HK-2 (cell line): ENCODE results near the gene PTBP2.

Experiments
- DNase-seq: peaks from one replicate; pipeline ENCODE4 v3.0.0-alpha.2; 2018; ENCODE audit not compliant: unreplicated experiment

Gene PTBP2, protein sequence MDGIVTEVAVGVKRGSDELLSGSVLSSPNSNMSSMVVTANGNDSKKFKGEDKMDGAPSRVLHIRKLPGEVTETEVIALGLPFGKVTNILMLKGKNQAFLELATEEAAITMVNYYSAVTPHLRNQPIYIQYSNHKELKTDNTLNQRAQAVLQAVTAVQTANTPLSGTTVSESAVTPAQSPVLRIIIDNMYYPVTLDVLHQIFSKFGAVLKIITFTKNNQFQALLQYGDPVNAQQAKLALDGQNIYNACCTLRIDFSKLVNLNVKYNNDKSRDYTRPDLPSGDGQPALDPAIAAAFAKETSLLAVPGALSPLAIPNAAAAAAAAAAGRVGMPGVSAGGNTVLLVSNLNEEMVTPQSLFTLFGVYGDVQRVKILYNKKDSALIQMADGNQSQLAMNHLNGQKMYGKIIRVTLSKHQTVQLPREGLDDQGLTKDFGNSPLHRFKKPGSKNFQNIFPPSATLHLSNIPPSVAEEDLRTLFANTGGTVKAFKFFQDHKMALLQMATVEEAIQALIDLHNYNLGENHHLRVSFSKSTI

DNA sequence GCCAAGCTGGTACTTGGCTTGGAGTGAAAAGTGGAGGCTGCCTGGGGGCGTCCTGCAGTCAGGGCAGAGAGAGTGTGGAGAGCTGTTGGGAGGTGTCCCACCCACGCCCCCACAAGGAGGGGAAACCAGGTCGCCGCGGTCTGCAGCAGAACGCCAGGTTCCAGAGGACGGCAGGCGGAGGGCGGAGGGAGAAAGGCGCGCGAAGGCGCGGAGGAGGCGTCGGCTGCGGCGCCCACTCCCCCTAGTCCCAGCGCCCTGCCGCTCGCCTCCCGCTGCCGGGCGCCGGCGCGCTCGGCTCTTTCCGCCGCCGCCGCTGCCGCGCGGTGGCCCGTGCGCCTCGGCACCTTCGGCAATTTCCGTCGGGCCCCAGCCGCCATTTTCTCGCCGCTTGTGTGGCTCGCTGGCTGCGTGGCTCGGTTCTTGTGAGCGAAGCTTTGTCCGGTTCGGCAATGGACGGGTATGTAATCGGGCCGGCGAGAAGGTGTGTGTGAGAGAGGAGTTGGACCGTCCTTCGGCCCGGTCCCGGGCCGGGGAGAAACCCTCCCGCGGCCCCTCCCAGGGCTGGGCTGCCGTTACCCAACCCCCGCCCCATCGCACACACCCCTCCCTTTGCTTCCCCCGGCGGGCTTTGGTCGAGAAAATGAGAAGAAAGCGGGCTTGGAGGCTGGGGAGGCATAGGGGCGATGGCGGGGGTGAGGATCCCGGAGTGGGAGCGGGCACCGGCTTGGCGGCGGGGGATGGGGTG lies at the start of gene PTBP2:
PTBP2 (plus strand) TSS at position 369 of the 745 bp plus-strand sequence; CDS start at position 450, 81 bp downstream.
- DNase-seq = peak; percentile 83

DNA sequence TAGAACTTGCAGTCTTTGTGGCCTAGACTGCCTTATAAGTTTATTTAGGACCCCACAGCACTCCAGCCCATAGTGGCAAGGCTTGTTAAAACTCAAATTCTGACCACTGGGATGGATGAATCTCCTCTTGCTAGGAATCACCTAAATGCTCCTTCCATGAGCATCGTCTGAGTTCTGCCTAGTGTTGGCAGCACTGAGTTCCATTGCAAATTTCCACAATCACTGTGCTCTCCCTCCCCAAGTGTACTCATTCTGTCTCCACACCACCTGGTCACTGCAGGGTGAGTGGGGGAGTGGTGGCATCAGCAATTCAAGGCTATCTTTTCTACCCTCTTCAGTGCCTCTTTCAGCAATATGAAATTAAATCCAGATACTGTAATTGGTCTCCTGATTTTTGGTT lies 46.7 kb upstream of the PTBP2 start:
- no peak for DNase-seq

DNA sequence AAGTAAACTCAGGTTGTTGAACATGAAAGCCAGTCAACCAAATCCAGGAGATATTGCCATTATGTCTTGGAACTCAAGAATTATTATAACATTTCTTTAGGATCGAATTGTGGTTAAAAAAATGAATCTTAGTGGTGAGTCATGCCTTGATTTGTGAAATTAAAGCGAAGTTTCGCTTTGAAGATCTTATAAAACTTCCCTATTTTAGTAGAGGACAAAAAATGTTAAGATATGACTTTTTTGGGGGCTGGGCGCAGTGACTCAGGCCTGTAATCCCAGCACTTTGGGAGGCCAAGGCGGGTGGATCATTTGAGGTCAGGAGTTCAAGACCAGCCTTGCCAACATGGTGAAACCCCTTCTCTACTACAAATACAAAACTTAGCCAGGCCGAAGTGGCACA lies 39.5 kb upstream of the PTBP2 start:
- no peak for DNase-seq

DNA sequence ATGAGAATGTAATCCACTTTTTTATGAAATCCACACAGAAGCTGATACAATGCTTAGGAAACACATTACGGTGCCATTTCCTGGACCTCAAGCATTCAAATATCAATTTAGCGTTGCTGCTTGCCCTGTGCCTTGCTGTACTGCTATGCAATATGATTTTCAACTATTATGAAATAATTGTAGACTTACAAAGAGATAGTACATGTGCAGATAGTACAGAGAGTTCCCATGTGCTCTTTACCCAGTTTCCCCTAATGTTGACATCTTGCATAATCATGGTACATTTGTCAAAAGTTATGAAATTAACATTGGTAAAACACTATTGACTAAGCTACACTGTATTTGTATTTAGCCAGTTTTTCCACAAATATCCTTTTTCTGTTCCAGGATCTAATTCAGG lies 37.7 kb upstream of the PTBP2 start:
- no peak for DNase-seq

DNA sequence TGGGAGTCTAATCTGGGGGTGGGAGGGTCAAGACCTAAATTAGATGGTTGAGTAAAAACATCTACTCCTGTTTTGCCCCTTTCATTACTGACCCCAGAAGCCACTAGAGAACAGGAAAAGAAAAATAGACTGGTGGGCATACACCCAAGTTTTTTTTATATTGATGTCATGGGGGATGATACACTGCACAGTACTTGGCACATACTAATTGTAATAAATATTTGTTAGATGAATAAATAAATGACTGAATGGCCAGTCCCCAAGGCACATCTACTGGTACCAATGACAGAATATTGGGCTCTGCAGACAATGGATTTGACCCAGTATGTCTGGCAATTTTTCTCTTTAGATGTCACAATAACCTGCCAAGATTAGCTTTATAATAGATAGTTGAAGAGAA lies 36.8 kb upstream of the PTBP2 start:
- DNase-seq = no peak

DNA sequence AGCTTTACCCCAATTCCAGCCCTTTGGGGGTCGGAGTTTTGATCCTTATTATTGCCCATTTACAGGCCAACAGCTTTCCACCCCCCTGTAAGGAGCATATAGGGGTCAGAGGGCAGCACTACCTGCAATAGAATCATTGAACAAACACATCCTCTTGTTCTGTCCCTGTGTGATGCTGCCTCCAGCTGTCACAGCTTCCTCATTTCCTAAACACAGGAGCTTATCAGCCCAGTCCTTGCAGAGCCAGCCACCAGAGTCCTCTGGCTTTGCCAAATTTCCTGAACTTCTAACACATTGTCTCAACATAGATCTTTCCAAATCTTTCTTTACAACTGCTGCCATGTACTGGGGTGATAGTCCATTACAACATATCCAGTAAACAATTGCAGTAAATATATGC lies 32.8 kb upstream of the PTBP2 start:
- DNase-seq = no peak

DNA sequence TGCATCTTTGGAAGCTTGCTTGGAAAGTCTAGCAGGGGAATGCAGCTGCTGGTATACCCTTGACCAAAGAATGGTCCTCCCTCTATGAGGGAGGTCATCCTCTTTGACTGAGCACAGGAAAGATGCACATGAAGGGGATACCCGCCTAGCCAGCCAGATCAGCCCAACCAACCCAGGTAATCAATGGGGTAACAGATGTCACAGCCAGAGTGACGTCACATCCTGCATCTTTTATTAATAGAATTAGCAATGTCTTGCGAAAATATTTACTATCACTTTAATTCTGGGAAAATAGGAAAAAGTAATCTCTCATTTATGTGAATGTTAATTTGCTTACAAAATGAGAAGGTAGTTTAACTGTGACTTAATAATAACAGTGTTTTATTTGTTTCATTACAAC lies 25.6 kb upstream of the PTBP2 start:
- no peak for DNase-seq

DNA sequence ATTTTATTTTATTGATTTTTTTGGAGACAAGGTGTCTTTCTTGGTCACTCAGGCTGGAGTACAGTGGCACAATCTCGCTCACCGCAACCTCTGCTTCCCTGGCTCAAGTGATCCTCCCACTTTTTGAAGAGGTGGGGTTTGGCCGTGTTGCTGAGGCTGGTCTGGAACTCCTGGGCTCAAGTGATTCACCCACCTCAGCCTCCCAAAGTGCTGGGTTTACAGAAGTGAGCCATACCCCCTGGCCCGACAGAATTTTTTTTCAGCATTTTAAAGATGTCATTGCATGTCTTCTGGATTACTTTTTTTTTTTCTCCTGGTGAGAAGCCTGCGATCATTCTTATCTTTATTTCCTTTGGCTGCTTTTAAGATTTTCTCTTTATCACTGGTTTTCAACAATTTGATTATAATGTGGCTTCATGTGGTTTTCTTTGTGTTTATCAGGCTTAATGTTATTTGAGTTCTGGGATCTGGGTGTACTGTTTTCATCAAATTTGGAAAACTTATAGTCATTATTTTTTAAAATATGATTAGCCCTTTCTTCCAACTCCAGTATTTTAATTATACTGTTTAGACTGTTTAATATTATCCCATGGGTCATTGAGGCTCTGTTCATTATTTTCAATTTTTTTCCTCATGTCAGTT lies 23.1 kb upstream of the PTBP2 start:
- DNase-seq = no peak

DNA sequence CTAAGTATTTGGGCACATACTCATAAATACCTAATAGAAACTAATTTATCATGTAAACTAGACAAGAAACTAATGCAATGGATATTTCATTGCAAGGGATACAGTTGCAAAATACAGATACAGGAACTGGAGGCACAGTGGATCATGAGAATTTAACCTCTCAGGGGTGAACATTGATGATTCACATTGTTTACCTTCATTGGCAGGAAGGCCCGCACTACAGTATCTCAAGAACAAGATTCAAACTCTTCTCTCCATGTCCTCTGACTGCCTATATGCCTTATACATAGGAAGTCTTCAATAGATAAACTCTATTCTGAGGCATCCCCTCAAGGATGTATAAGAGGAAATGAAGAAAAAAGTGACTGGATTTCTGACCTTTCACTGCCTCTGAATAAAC lies 18.4 kb upstream of the PTBP2 start:
- DNase-seq = no peak

DNA sequence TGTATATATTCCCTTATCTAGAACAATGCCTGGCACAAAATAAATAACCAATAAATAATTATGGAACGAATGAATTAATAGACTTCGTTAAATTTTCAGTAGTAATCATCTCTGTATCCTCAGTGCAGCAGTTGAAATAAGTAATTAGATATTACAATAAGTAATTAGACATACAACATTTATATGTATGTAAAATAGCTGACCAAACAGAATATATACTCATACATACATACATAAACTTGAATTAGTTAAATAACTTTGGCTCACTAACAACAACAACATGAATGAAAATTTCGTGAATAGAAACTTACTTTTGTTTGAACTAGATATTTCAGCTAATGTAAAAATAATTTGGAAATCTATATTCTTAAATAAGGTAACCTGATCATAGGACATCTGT lies 14.6 kb upstream of the PTBP2 start:
- DNase-seq = no peak

DNA sequence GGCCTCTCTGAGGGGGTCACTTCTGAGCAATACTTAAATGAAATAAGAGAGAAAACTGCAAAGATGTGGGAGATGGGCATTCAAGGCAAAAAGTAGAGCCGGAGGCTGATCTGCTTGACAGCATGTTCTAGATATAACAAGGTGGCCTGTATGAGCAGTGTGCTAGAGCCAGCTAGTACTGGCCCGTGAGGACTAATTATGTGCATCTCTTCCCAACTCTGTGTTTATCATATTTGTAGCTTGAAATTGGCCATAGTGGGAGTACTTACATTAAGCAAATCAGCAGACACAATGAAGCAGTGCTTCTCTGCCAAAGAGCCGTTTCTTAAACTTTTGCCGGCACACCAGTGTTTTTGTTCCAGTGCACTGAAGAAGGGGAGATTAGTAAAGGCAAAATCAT lies 13.1 kb upstream of the PTBP2 start:
- no peak for DNase-seq

DNA sequence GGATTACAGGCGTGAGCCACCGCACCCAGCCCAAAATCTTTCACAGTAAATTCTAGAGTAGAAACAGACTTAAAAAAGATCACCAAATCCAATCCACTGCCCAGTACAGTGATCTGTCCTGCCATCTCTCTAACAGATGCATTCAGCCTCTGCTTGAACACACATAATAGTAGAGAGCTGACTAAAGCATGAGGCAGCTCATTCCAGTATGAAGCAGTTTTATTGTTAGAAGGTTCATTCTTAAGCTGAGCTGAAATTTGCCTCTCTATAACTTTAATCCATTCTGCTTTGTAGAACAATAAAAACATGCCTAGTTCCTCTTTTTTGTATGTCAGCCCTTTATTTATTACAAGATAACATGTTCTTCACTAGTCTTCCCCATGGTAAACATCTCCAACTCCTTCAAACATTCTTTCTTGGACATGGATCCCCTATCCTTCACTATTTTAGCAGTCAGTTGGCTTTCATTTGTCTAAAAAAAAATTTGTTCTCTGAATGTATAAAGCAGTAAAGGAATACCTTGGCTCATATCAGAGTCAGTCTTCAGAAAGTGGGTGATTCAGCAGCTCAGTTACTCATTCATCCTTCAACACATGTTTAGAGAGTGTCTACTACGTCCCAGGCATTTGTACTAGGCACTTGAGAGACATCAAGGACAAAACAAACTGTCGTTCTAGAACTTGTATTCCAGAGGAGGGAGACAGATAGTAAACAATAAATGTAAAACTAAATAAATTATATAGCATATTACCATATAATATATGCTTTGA lies 10.7 kb upstream of the PTBP2 start:
- DNase-seq = no peak

DNA sequence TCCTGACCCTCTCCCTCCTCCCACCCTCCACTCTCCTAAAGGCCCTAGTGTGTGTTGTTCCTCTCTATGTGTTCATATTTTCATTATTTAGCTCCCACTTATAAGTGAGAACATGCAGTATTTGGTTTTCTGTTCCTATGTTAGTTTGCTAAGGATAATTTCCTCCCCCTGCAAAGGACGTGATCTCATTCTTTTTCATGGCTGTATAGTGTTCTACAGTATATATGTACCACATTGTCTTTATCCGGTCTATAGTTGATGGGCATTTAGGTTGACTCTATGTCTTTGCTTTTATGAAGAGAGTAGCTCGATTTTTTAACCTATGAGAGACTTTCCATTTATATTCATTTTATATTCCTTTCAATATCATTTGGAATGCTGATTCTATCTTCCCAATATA lies 7.9 kb upstream of the PTBP2 start:
- no peak for DNase-seq

DNA sequence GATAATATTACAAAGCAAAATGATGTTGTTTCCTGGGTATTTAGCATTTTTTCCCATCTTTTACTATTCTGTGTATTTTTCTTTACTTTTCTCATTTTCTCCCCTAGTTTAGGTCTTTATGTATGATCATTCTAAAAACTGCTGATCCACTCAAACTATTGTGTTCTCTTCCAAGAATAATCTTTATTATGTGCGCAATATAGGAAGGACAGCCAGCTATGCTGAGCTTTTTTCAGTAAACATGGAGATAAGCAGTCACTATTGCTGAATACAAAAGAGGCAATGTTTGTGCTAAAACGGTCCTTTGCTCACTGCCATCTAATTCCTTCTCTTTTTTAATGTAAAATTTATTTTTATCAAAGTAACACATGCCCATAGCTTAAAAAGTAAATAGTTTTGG lies 6.7 kb upstream of the PTBP2 start:
- no peak for DNase-seq

DNA sequence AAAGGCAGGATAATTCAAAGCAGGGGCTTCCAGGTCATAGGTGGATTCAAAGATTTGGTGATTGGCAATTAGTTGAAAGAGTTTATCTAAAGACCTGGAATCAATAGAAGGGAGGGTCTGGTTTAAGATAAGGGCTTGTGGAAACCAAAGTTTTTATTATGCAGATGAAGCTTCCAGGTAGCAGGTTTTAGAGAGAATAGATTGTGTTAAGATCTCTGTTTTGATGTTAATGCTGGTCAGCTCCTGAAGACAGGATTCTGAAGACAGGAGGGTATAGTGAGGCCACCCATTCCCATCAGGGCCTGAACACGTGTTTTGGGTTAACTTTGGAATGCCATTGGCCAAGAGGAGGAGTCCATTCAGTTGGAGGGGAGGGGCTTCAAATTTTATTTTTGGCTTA lies 6.1 kb upstream of the PTBP2 start:
- DNase-seq = no peak

DNA sequence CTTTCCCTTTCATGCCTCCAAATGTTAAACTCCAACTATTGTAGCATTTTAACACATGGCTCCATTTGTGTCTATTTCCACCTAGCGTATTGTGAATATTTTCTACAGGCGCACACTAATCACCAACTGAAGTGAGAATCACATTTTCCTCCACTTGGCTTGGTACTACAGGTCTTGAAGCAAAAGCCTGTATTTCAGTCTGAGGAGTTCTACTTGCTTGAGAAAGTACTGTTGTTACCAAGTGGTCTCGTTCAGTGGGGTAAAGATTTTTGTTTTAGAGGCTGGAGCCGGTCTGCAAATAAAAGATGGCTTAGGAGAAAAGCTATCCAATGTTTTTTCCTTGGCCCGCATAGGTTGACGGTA lies 550 bp upstream of the PTBP2 start:
- DNase-seq = no peak

DNA sequence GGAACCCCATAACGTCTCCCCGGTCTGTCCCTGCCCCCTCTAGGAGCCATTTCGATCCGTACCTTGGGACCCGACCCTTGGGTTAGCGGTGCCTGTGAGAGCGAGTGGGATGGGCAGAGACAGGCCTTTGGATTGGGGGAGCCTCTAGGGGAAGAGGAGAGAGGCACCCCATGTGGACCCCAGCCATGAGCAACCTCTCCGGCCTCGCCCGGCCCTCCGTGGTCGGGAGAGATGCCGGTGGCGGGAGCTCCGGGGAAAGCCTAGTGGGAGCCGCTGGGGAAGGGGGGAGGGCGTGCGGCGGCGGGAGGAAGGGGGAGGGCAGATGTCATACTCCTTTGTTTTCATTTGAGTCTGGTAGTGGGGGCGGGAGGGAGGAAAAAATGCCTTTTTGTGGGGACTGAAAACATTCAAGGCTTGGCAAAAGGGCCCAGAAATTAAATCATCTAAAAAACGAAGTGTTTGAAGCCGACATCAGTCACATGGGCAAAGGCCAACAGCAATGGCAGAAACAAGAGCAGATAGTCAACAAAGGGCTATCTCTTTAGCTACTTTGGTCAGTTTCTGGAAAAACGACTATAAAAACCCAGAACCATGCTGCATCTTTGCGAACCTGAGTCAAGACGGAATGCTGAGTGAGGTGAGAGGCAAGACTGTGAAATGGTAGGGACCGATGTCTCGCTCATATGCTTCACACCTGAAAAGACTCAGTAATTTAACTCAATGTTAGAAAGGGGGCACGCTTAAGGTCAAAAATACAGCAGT lies 758 bp downstream of the PTBP2 start:
- DNase-seq = peak; percentile 65

DNA sequence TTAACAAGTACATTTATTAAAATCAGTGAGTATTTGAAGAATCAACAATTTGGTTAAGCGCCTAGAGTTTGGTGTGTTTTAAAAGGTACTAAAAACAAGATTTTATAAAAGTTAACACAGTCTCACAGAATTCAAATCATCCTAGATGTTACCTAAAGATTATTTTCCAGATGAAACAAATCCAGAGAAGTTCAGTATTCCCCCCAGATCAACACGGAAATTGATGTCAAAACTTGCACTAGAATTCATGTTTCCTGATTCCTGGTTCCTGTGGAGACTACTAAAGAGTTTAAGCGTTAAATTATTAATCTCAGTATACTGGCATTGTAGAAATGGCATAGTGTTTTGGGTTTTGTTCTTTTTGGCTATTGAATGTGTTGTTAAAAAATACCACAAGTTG lies 1.4 kb downstream of the PTBP2 start:
- no peak for DNase-seq

DNA sequence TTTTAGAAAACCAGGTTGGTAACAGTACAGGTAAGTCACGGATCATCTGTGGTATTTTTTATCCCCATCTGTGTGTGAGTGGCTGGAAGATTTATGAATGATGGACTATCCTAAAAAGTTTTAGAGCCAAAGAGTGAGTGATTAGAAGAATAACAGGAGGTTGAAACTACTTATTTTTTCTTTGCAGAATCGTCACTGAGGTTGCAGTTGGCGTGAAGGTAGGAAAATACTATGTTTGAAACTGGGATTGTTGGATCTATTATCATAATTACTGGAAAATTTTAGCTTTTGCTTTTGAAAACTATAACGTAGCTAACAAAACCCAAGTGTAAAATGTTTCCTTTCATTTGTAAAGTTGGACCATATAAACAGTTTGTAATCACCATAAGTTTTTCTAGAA lies 1.8 kb downstream of the PTBP2 start:
- no peak for DNase-seq

DNA sequence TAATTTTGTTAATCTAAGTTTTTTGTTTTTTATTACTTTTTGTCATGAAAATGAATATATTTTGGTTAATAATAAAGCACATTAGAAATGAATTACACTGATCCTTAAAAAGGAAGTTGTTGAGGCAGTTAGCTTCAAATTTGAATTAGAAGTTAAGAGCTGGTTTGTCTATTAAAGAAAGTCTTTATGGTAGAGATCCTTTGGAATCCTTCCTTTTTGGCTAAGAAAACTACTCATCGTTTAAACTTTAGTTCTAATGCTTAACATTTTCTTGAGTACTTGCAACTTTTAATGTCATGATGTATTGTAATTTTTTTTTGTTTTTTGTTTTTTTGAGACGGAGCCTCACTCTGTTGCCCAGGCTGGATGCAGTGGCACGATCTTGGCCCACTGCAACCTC lies 2.4 kb downstream of the PTBP2 start:
- DNase-seq = no peak

DNA sequence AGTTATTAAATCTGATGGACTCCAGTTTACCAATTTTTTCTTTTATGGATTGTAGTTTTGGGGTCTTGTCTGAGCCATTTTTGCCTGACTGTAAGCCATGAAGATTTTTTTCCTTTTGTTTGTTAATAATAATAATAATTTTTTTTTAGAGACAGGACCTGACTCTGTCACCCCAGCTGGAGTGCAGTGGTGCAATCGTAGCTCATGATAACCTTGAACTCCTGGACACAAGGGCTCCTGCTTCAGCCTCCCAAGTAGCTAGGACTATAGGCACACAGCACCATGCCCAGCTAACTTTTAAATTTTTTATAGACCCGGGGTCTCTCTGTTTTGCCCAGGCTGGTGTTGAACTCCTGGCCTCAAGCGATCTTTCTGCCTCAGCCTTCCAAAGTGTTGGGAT lies 6.3 kb downstream of the PTBP2 start:
- no peak for DNase-seq
